A673 (cell line): Measurements from ENCODE around the gene GALNS. TPM values are rescaled to one million over a fixed set of nuclear protein-coding genes. Genes with fewer than 3 reads are reported as not detected.

Experiments used
- BruUV-seq: library from RNA; stranded (reverse); fragments of 400-500 nt; replicated peaks from 2 replicates; lab custom pipeline; 2021; lab: Mats Ljungman, UMichigan
- CTCF ChIA-PET: fragments of 300-600 bp; sonication (Branson Sonifier 250); formaldehyde crosslinking; loops from one replicate; lab custom pipeline; 2022; ENCODE audit warnings: antibody characterized with exemption; lab: Charles Lee
- POLR2A ChIA-PET: fragments of 300-600 bp; sonication (Branson Sonifier 250); formaldehyde crosslinking; loops from one replicate; lab custom pipeline; 2022; ENCODE audit warnings: antibody characterized with exemption; ENCODE audit not compliant: low non-redundant PET; lab: Charles Lee
- DNase-seq: peaks from one replicate; pipeline ENCODE4 v3.0.0-alpha.2; 2015; ENCODE audit warnings: low spot score
- H3K27ac ChIP-seq: fragments of 200-600 bp; sonication (generic); 2 replicates; pipeline ENCODE4 v1.5.1; 2016; ENCODE audit warnings: mixed run types, low read depth, mild to moderate bottlenecking, mixed read lengths, antibody characterized with exemption, low read length; ENCODE audit not compliant: poor library complexity, severe bottlenecking
- H3K27me3 ChIP-seq: fragments of 200-600 bp; sonication (generic); replicated peaks from 2 replicates; pipeline ENCODE4 v1.6.1; 2017; ENCODE audit warnings: mixed run types, low read depth, mild to moderate bottlenecking, mixed read lengths, antibody characterized with exemption, low read length; ENCODE audit not compliant: insufficient read depth, poor library complexity
- H3K36me3 ChIP-seq: fragments of 200-600 bp; sonication (generic); 2 replicates; pipeline ENCODE4 v1.6.1; 2016; ENCODE audit warnings: mixed run types, mild to moderate bottlenecking, mixed read lengths, antibody characterized with exemption, low read length; ENCODE audit not compliant: insufficient read depth, poor library complexity, severe bottlenecking
- H3K4me1 ChIP-seq: fragments of 200-600 bp; sonication (generic); 2 replicates; pipeline ENCODE4 v1.6.1; 2017; ENCODE audit warnings: mixed run types, mild to moderate bottlenecking, mixed read lengths, antibody characterized with exemption, low read length; ENCODE audit not compliant: insufficient read depth, poor library complexity, severe bottlenecking
- H3K4me3 ChIP-seq: fragments of 200-600 bp; sonication (generic); 2 replicates; pipeline ENCODE4 v1.5.1; 2016; ENCODE audit warnings: low read depth, mixed run types, mild to moderate bottlenecking, mixed read lengths, low read length; ENCODE audit not compliant: poor library complexity, severe bottlenecking
- H3K9me3 ChIP-seq: fragments of 200-600 bp; sonication (generic); 2 replicates; pipeline ENCODE4 v1.6.1; 2016; ENCODE audit warnings: mixed run types, low read depth, mild to moderate bottlenecking, mixed read lengths, antibody characterized with exemption, low read length; ENCODE audit not compliant: poor library complexity, severe bottlenecking
- CTCF ChIP-seq: fragments of 300-800, 200-600 bp; sonication (generic); conservative IDR thresholded peaks from 2 replicates; pipeline ENCODE4 v1.5.1; 2017; ENCODE audit warnings: low read depth, mild to moderate bottlenecking, antibody characterized with exemption, low read length, moderate library complexity, mixed read lengths
- EZH2 ChIP-seq: fragments of 200-600 bp; sonication (generic); IDR thresholded peaks from 2 replicates; pipeline ENCODE4 v1.6.1; 2017; ENCODE audit warnings: borderline replicate concordance, low read depth, mild to moderate bottlenecking, mixed read lengths, antibody characterized with exemption, low read length; ENCODE audit not compliant: poor library complexity, severe bottlenecking
- intact Hi-C: fragments of 100-400 bp; cut with micrococcal nuclease; formaldehyde crosslinking; loops from one replicate; pipeline ENCODE4 v1.10.0; 2022; ENCODE audit not compliant: unreplicated experiment
- total RNA-seq: library from RNA; stranded (reverse); gene quantifications from 2 replicates; pipeline ENCODE4 v1.2.3, GENCODE V29; 2021

GALNS gene
- total RNA-seq, 1 experiment from 2014 or later, result 54.8 TPM

- ChIA-PET CTCF (no interaction called here), POLR2A (interaction anchor here (0.5 kb wide), 1 partner anchor 643 kb away, joined by 3 read pairs; no protein-coding TSS in a partner anchor)
- intact Hi-C loops, result no loop called here
- no peaks in the 10 kb centered on the region for H3K9me3 ChIP-seq
- H3K4me1 ChIP-seq, result peaks cover 4% of the 10 kb centered on the region
- TF ChIP-seq EZH2, result no peak
- TF ChIP-seq CTCF, result no peak
- H3K36me3 ChIP-seq, result peaks cover 4% of the 10 kb centered on the region
- no peak for DNase-seq
- no peak overlapping the region for H3K4me3 ChIP-seq
- no peaks in the 10 kb centered on the region for H3K27me3 ChIP-seq
- BruUV-seq, result no TSS peak
- no peak overlapping the region for H3K27ac ChIP-seq
Observed at GRCh38 chr16:88865742-88866141, 9.0 kb upstream of the GALNS start.

GRCh38 chr16:88865310-88865709, 8.6 kb upstream of the GALNS start:
- H3K27me3 ChIP-seq, result no peaks in the 10 kb centered on the region
- H3K36me3 ChIP-seq, result peaks cover 5% of the 10 kb centered on the region
- no peak overlapping the region for H3K4me3 ChIP-seq
- BruUV-seq, result no TSS peak
- intact Hi-C loops, result no loop called here
- H3K9me3 ChIP-seq, result no peaks in the 10 kb centered on the region
- DNase-seq, result no peak
- ChIA-PET POLR2A (interaction anchor here (0.5 kb wide), 1 partner anchor 644 kb away, joined by 3 read pairs; no protein-coding TSS in a partner anchor), CTCF (no interaction called here)
- H3K27ac ChIP-seq, result no peak overlapping the region
- H3K4me1 ChIP-seq, result peaks cover under 1% of the 10 kb centered on the region
- TF ChIP-seq CTCF (no peak), EZH2 (no peak)

- Histone ChIP-seq H3K27me3 (no peaks in the 10 kb centered on the region), H3K36me3 (peaks cover 12% of the 10 kb centered on the region), H3K9me3 (no peaks in the 10 kb centered on the region), H3K27ac (no peak overlapping the region), H3K4me3 (no peak overlapping the region), H3K4me1 (no peaks in the 10 kb centered on the region)
- BruUV-seq, result no TSS peak
- DNase-seq, result no peak
- POLR2A ChIA-PET, result no interaction called here
- CTCF ChIA-PET, result no interaction called here
- TF ChIP-seq CTCF (no peak), EZH2 (no peak)
- intact Hi-C loops, result no loop called here
Observed at GRCh38 chr16:88864521-88864920, 7.8 kb upstream of the GALNS start.
